ENCODE results near the gene RUSC2.
"Not testable (repeated sequence)": the region's sequence is repeated elsewhere in the genome, so short reads cannot be mapped to it uniquely, and the experiment has no call there.

The RUSC2 gene

GRCh38 chr9:35495984-35496383 is 6.1 kb downstream of the RUSC2 start:
- H4K20me1 ChIP-seq (ENCODE audit: insufficient read depth, low read length): no peaks in the 10 kb centered on the region
- no peak overlapping the region for H3K9ac ChIP-seq (ENCODE audit: low read depth, low read length)
- H3K36me3 ChIP-seq (ENCODE audit: insufficient read depth, low read length): no peaks in the 10 kb centered on the region
- no peak overlapping the region for H3K4me2 ChIP-seq (ENCODE audit: insufficient read depth, low read length)
- H3K4me1 ChIP-seq (ENCODE audit: insufficient read depth, low read length): no peaks in the 10 kb centered on the region
- ATAC-seq (ENCODE audit: insufficient read depth, low read depth) (no peak), DNase-seq (no peak)
- no peak overlapping the region for H3K27ac ChIP-seq (ENCODE audit: low read length)
- H2AFZ ChIP-seq (ENCODE audit: low read depth, low read length): no peak overlapping the region
- no peaks in the 10 kb centered on the region for H3K79me2 ChIP-seq (ENCODE audit: insufficient read depth, low read length)
- no peaks in the 10 kb centered on the region for H3K9me3 ChIP-seq (ENCODE audit: insufficient read depth, low read length, severe bottlenecking)
- H3K4me3 ChIP-seq (ENCODE audit: low read depth in 1 of 2, low read length in 2 of 2): no peak overlapping the region
- H3K27me3 ChIP-seq (ENCODE audit: insufficient read depth, low read length, poor library complexity): no peaks in the 10 kb centered on the region
- TF ChIP-seq CTCF (IDR thresholded peaks at IDR 0.05; ENCODE audit: borderline replicate concordance, extremely low read depth, low read length, poor library complexity, severe bottlenecking): no peak
- no peak for TF ChIP-seq EZH2 (IDR thresholded peaks at IDR 0.05; ENCODE audit: borderline replicate concordance, low read depth, low read length, severe bottlenecking)

GRCh38 chr9:35498245-35498644 is 8.3 kb downstream of the RUSC2 start:
- H3K36me3 ChIP-seq (ENCODE audit: insufficient read depth, low read length); H3K4me1 ChIP-seq (ENCODE audit: insufficient read depth, low read length); DNase-seq; H3K4me2 ChIP-seq (ENCODE audit: insufficient read depth, low read length); H4K20me1 ChIP-seq (ENCODE audit: insufficient read depth, low read length); H2AFZ ChIP-seq (ENCODE audit: low read depth, low read length); H3K27ac ChIP-seq (ENCODE audit: low read length); H3K9ac ChIP-seq (ENCODE audit: low read depth, low read length); H3K9me3 ChIP-seq (ENCODE audit: insufficient read depth, low read length, severe bottlenecking); H3K79me2 ChIP-seq (ENCODE audit: insufficient read depth, low read length); H3K27me3 ChIP-seq (ENCODE audit: insufficient read depth, low read length, poor library complexity); ATAC-seq (ENCODE audit: insufficient read depth, low read depth); H3K4me3 ChIP-seq (ENCODE audit: low read depth in 1 of 2, low read length in 2 of 2): not testable (repeated sequence)

- Histone ChIP-seq H3K27me3 (ENCODE audit: insufficient read depth, low read length, poor library complexity) (no peaks in the 10 kb centered on the region), H3K4me1 (ENCODE audit: insufficient read depth, low read length) (no peaks in the 10 kb centered on the region), H4K20me1 (ENCODE audit: insufficient read depth, low read length) (no peaks in the 10 kb centered on the region), H3K79me2 (ENCODE audit: insufficient read depth, low read length) (no peaks in the 10 kb centered on the region), H3K27ac (ENCODE audit: low read length) (no peak overlapping the region), H2AFZ (ENCODE audit: low read depth, low read length) (no peak overlapping the region), H3K4me3 (ENCODE audit: low read depth in 1 of 2, low read length in 2 of 2) (no peak overlapping the region), H3K9ac (ENCODE audit: low read depth, low read length) (no peak overlapping the region), H3K4me2 (ENCODE audit: insufficient read depth, low read length) (no peak overlapping the region), H3K9me3 (ENCODE audit: insufficient read depth, low read length, severe bottlenecking) (no peaks in the 10 kb centered on the region), H3K36me3 (ENCODE audit: insufficient read depth, low read length) (no peaks in the 10 kb centered on the region)
- TF ChIP-seq CTCF (IDR thresholded peaks at IDR 0.05; ENCODE audit: borderline replicate concordance, extremely low read depth, low read length, poor library complexity, severe bottlenecking): no peak
- no peak for TF ChIP-seq EZH2 (IDR thresholded peaks at IDR 0.05; ENCODE audit: borderline replicate concordance, low read depth, low read length, severe bottlenecking)
- no peak for DNase-seq
- no peak for ATAC-seq (ENCODE audit: insufficient read depth, low read depth)
These were observed 9.3 kb downstream of the RUSC2 start for GRCh38 chr9:35499029-35499700.

- Histone ChIP-seq H3K4me1 (ENCODE audit: insufficient read depth, low read length) (no peaks in the 10 kb centered on the region), H3K4me2 (ENCODE audit: insufficient read depth, low read length) (no peak overlapping the region), H4K20me1 (ENCODE audit: insufficient read depth, low read length) (no peaks in the 10 kb centered on the region), H3K79me2 (ENCODE audit: insufficient read depth, low read length) (no peaks in the 10 kb centered on the region), H3K36me3 (ENCODE audit: insufficient read depth, low read length) (no peaks in the 10 kb centered on the region), H3K9me3 (ENCODE audit: insufficient read depth, low read length, severe bottlenecking) (no peaks in the 10 kb centered on the region), H3K27me3 (ENCODE audit: insufficient read depth, low read length, poor library complexity) (no peaks in the 10 kb centered on the region), H2AFZ (ENCODE audit: low read depth, low read length) (no peak overlapping the region), H3K9ac (ENCODE audit: low read depth, low read length) (no peak overlapping the region), H3K27ac (ENCODE audit: low read length) (no peak overlapping the region), H3K4me3 (ENCODE audit: low read depth in 1 of 2, low read length in 2 of 2) (no peak overlapping the region)
- TF ChIP-seq CTCF (IDR thresholded peaks at IDR 0.05; ENCODE audit: borderline replicate concordance, extremely low read depth, low read length, poor library complexity, severe bottlenecking) (no peak), EZH2 (IDR thresholded peaks at IDR 0.05; ENCODE audit: borderline replicate concordance, low read depth, low read length, severe bottlenecking) (no peak)
- ATAC-seq (ENCODE audit: insufficient read depth, low read depth) (no peak), DNase-seq (no peak)
These were observed 9.8 kb downstream of the RUSC2 start for GRCh38 chr9:35499701-35500030.

Data from DND-41 (cell line).